Measurements from ENCODE around the gene CAB39L.

Gene CAB39L

DNA sequence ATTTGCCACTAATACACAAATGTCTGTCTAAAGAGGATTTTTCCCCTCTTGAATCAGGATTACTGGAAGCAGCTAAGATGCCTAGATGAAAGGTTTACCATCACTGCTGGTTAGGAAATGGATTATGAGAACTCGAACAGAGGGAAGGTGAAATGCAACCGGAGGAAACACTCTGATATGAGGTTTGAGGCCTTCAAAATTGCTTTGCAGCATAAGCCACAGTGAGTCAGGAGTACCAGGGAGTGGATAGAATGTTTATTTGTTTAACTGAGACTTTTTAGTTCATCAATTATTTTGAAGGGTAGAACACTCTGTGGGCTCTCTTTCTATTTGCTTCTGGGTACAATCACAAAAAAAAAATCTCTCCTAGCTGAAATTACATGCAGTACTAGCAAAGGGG lies 178.0 kb downstream of the CAB39L start:
- TF ChIP-seq EP300 (IDR thresholded peaks at IDR 0.05; ENCODE audit: borderline replicate concordance) = no peak
- TF ChIP-seq, protein P1, sequence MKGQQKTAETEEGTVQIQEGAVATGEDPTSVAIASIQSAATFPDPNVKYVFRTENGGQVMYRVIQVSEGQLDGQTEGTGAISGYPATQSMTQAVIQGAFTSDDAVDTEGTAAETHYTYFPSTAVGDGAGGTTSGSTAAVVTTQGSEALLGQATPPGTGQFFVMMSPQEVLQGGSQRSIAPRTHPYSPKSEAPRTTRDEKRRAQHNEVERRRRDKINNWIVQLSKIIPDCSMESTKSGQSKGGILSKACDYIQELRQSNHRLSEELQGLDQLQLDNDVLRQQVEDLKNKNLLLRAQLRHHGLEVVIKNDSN (IDR thresholded peaks at IDR 0.05) = no peak
- TF ChIP-seq ZBTB7A (IDR thresholded peaks at IDR 0.05; ENCODE audit: low read depth) = no peak
- no peak for TF ChIP-seq TEAD4 (IDR thresholded peaks at IDR 0.05)
- TF ChIP-seq EGR1 (IDR thresholded peaks at IDR 0.05) = no peak

DNA sequence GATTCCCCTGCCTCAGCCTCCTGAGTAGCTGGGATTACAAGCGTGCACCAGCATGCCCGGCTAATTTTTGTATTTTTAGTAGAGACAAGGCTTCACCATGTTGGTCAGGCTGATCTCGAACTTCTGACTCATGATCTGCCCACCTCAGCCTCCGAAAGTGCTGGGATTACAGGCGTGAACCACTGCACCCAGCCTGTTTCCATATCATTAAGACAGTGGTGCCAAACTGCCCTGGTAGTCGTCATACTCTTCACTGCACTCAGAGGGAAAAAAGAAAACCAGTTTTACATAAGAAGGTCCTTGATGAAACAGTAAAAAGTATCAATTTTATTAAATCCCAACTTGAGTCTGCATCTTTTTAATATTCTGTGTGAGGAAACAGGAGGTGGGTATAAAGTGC lies 181.2 kb downstream of the CAB39L start:
- no peak for TF ChIP-seq FOXM1 (IDR thresholded peaks at IDR 0.05; ENCODE audit: borderline replicate concordance, low read depth)
- no peak for TF ChIP-seq EP300 (IDR thresholded peaks at IDR 0.05; ENCODE audit: borderline replicate concordance)
- no peak for TF ChIP-seq YY1 (IDR thresholded peaks at IDR 0.05; ENCODE audit: low read depth)
- TF ChIP-seq TAF1 (IDR thresholded peaks at IDR 0.05; ENCODE audit: low read depth) = no peak
- no peak for TF ChIP-seq ZBTB7A (IDR thresholded peaks at IDR 0.05; ENCODE audit: low read depth)
- no peak for TF ChIP-seq CREB1 (IDR thresholded peaks at IDR 0.05; ENCODE audit: low read depth)

DNA sequence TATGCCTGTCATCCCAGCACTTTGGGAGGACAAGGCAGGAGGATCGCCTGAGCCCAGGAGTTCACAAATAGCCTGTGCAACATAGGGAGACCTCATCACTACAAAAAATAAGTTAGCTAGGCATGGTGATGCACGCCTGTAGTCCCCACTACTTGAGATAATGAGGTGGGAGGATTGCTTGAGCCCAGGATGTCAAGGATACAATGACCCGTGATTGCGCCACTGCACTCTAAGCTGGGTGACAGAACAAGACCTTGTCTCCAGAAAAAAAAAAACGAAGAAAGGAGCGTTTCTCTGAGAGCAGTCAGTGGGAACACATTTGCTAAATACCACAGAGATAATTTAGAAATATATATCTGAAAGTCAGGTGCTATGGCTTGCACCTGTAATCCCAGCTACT lies 184.3 kb downstream of the CAB39L start:
- TF ChIP-seq YY1 (IDR thresholded peaks at IDR 0.05; ENCODE audit: low read depth) (no peak), CEBPB (IDR thresholded peaks at IDR 0.05) (no peak)

Measured in Ishikawa (cell line).